GM12873 (cell line): ENCODE measurements around the gene RAB17.

ENCODE experiments used
- CTCF ChIP-seq: IDR thresholded peaks from 2 replicates; pipeline ENCODE4 v1.5.1; 2012; ENCODE audit warnings: low read depth, mild to moderate bottlenecking, moderate library complexity, low read length, control low read depth; ENCODE audit not compliant: insufficient read depth; ENCODE audit errors: missing control alignments

The RAB17 gene

GRCh38 chr2:237574894-237575868 is 15.4 kb downstream of the RAB17 start:
- TF ChIP-seq CTCF: no peak

DNA sequence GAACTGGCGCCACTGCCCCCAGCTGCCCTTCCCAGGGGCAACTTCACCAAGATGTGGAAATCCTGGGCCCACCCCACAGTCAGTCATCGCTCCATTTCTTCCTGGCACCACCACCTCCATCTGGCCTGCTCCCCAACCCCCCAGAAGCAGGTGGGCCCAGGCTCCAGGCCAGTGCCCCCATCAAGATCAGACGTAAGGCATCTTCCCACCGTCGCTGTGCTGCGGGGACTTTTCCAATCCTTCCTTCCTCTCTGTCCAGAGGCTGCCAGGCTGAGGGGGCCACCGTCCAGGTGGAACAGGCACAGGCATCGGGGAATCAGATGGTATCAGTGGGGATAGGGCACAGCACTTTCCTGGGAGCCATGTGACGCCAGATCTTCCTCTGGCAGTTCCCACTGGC is 16.1 kb downstream of the RAB17 start:
- TF ChIP-seq CTCF: no peak

DNA sequence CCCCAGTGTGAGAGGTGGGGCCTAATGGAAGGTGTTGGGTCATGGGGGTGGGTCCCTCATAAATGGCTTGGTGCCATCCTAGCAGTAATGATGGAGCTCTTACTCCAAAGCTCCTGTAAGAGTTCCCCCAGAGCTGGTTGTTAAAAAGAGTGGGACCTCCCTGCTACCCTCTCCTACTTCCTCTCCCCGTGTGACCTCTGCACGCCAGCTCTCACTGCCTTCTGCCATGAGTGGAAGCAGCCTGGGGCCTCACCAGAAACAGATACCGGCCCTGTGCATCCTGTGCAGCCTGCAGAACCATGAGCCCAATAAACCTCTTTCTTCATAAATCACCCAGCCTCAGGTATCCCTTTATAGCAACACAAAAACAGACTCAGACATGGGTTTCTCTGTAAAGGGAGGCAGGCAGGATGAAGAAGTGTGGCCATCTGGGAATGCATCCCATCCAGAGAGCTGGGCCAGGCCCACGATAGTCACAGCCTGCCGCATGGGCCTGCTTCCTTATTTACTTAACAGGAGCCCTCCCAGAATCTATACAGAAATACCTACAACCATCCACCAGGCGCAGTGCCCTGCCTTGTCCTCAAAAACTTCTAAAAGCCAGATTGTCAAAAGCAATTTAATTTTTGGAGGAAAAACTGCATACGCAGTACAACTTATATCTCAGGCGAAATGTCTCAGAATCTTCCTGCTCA is 16.7 kb downstream of the RAB17 start:
- TF ChIP-seq CTCF: no peak

- no peak for TF ChIP-seq CTCF
Measured at GRCh38 chr2:237572742-237573101, 17.8 kb downstream of the RAB17 start.

DNA sequence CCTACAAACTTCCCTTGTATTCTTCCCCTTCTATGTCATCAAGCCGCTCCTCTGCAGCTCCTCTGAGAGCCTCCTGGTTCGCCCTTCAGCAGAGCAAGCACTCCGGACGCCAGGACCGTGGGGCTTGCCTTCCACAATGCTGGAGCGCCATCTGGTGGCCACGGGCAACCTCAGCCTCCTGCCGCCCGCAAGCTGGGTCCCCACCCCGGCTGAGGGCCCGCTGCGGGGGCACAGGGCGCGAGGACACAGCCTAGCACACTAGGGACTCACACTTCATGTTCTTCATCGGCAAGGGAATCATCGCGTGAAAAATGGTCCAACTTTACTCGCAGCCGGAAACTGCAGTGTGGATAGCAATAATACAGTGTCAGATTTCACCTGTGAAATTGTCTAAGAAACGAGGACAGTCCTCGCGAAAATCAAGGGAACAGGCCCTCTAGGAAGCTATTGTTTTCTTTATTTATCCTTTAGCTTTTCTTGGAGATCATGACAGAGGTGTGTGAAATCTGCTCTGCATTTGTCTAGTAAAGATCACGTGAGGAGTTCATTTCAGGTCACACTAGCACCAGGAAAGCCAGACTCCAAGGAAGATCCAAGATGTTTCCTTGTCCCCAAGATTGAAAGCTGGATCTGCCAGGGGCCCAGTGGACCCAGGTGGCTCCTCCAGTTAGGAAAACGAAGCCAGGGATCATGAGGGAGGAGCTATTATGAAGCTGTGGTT is 18.4 kb downstream of the RAB17 start:
- peak; percentile 93 for TF ChIP-seq CTCF

GRCh38 chr2:237571551-237571950 is 19.0 kb downstream of the RAB17 start:
- TF ChIP-seq CTCF: no peak
